Myometrial cell (primary cell): Measurements from ENCODE around the gene DNER. TPM values are rescaled to one million over a fixed set of nuclear protein-coding genes. Genes with fewer than 3 reads are reported as not detected.

Source experiments
- total RNA-seq: library from RNA; depleted of rRNA; stranded (reverse); fragments of >200 nt; gene quantifications from 2 replicates; pipeline ENCODE4 v1.2.3, GENCODE V29; 2015

Gene DNER
- total RNA-seq = 3.2 and 5.8 TPM in 2 replicates

GRCh38 chr2:229714080-229714735, at the start of gene DNER:
Gene DNER (minus strand): TSS chr2:229714555. CDS start chr2:229714423, 132 bp downstream.

Other genes starting within 250 kb of the DNER start
- 103 and 119 TPM in 2 replicates for gene TRIP12, start 207.5 kb upstream of the DNER start, total RNA-seq
- gene FBXO36, start 207.9 kb upstream of the DNER start, total RNA-seq = 3.7 TPM in 2 replicates